A204.1 (cell line): ENCODE data around the gene UBQLN1.
"Not testable (repeated sequence)": the region's sequence is repeated elsewhere in the genome, so short reads cannot be mapped to it uniquely, and the experiment has no call there.

Experiments
- FAIRE-seq: peaks from 2 replicates; lab custom pipeline; 2012; peaks lifted over from hg19 to GRCh38; lab: Jason Lieb, UNC

The UBQLN1 gene

GRCh38 chr9:83707768-83708514, at the start of gene UBQLN1:
Gene UBQLN1 (minus strand): TSS chr9:83707958. CDS start chr9:83707679, 279 bp downstream.
- no peak for FAIRE-seq

DNA sequence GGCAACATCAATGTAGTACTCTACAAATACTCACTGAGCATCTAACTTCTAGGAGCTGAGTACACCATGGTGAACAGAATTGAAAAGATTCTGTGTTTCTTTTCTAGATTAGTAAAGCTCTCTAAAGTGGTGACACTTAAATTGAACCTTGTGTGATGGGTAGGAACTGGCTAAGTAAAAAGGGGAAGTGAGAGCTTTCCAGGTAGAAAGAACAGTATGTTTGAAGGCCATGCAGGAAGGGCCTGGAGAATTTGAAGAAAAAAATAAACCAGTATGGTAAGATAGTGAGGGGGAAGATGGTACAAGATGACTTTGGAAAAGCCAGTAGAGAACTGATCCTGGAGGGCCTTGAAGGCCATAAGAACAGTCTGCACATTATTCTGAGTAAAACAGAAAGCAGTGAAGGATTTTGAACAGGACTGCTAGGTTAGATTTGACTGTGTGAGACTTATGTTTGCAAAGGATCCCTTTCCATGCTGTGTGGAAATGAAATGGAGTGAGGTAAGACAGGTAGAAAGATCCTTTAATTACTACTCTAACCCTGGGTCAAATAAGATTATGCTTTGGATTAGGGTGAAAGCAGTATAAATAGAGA, 46.7 kb upstream of the UBQLN1 start:
- no peak for FAIRE-seq

DNA sequence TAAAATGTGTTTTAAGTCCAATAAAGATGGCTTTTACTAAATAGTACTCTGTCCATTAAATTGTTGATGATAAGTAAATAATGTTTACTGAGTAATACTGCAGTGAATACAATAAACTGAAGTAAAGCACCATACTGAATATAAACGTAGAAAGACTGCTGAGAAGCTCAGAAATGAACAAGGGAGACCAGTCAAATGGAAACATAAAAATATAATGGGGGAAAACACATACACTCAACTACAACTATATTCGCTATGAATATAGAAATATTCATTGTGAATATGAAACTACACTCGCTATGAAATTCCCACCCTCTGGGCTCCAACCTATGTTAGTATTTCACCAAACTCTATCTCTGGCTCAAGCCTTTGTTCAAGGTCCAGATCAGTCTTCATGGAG, 41.9 kb upstream of the UBQLN1 start:
- FAIRE-seq, result no peak

DNA sequence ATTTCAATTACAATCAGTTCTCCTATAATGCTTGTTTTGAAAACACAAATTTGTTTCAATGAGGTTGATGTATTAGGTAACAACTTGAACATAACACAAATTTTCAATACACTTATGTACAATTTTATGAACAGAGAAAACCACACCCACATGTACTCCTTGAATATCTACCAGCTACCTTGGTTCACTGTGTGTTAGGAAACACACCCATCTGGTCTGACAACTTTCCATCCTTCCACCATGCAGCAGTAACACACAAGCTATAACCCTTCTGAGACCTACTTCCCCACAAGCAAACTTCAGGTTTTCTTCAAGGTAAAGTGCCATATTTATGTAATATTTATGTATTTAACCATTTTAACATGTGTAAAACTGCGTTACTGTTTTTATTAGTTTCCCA, 36.4 kb upstream of the UBQLN1 start:
- FAIRE-seq, result no peak

DNA sequence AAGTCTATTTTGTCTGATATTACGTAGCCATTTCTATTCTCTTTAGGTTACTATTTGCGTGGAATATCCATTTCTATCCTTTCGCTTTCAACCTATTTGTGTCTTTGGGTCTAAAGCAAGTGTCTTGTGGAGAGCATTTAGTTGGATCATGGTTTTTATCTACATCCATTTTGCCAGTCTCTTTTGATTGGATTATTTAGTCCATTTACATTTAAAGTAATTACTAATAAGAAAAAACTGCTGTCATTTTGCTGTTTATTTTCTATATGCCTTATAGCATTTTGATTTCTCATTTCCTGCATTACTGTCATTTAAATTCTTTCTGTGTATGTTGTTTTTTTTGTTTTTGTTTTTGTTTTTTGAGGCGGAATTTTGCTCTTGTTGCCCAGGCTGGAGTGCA, 26.0 kb upstream of the UBQLN1 start:
- FAIRE-seq, result no peak

DNA sequence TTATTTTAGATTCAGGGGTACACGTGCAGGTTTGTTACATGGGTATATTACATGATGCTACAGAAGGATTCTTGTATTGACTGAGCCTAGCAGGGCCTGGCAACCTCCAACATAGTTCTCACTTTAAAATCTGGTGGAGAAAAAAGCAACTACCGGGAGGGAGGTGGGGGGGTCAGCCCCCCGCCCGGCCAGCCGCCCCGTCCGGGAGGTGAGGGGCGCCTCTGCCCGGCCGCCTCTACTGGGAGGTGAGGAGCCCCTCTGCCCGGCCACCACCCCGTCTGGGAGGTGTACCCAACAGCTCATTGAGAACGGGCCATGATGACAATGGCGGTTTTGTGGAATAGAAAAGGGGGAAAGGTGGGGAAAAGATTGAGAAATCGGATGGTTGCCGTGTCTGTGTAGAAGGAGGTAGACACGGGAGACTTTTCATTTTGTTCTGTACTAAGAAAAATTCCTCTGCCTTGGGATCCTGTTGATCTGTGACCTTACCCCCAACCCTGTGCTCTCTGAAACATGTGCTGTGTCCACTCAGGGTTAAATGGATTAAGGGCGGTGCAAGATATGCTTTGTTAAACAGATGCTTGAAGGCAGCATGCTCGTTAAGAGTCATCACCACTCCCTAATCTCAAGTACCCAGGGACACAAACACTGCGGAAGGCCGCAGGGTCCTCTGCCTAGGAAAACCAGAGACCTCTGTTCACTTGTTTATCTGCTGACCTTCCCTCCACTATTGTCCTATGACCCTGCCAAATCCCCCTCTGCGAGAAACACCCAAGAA, 21.0 kb upstream of the UBQLN1 start:
- FAIRE-seq, result not testable (repeated sequence)

DNA sequence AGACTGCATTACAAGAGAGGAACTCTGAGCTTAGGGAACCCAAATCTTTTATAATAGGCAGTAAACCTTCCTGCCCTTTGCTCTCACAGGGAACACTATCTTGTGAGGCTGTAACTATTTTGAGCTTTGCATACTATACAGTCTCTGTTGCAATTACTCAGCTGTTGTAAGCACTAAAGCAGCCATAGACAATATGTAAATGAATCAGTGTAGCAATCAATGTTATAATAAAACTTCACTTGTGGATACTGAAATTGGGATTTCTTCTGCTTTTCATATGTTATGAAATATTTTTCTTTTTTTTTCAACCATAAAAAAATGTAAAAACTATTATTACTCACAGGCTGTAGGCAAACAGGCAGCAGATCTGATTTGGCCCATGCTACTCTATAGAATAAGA, 16.7 kb upstream of the UBQLN1 start:
- no peak for FAIRE-seq

DNA sequence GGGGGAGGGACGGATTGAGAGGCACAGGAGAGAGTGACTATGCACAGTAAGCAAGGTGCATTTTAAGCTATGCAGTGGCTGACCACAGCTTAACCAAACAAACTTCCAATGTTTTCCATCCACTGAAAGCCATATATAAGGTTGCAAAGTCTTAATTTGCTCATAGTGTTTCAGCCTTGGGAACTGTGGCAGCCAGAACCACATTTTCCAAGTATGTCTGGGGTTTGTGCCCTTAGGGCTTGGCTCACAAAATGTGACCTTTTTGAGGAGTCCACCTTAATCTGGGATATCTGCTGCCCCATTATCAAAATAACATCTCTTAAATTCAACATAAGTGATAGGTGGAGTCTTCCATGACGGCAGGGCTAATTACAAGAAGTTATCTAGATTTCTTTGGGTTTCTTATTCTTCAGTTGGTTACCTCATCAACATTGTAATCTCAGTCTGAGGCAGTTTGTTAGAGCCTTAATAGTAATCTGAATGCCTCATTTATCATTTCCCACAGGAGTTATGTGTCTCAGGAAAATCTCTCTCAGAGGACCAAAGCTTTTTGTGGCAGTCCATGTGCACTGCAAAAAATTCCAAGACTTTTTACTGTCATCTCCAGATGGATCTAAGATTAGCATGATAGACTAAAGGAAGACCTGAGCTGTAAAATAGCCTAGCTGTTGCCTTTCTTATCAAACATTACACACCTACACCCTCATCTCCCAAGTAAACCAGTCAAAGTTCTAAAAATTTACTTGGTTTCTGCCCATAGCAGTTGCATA, 15.2 kb upstream of the UBQLN1 start:
- no peak for FAIRE-seq

DNA sequence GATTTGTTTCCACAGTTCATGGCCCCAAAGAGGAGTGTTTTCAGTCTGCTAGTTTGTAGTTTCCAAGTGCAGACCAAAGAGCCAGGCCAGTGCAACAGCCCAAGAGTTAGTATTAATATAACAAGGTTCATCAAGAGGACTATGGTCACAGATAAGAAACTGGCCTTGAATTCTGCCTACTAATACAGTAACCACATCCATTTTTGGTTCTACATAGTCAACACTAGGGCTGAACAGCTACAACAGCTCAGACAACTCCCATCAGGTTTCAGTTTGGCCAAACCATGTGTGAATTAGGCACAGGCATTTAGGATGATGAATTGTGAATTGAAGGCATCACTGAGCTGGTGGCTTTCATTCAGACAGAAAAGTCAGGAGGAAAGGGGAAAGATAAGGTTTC, 13.8 kb upstream of the UBQLN1 start:
- no peak for FAIRE-seq

DNA sequence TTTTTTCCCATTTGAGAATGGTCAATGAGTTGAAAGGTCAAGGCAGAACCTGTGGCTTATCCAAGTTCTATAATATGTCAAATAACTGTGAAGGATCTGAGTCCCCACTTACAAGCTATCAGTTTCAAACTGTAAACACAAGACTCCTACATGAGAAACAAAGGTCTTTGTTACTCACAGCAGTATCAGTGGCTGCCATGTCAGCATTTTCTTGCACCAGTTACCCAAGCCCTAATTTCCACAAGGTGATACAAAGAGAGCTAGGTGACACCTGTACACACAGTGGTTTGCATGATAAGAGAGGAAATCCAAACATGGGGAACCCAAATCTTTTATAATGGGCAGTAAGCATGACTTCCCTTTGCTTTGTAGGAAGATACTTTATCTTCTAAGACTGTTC, 8.0 kb upstream of the UBQLN1 start:
- FAIRE-seq, result no peak

DNA sequence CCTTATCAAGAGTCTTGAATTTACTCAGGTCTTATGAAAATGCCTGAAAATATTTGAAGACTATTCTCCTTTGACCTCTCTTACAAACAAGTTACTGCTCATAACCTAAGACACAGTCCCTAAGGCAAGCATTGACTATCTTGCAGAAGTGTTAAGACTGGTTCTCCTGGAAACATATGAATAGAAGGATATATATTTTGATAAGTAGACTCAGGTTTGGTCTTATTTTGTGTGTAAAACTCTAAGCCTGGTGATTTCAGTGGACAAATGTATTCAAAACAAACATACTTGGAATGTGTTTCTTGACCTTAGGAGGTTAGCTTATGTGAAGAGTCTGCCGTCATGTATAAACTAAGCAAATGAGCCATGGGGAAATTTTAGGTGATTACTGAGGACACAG, 7.5 kb upstream of the UBQLN1 start:
- FAIRE-seq, result no peak

GRCh38 chr9:83714329-83714728, 6.6 kb upstream of the UBQLN1 start:
- FAIRE-seq, result no peak

- FAIRE-seq, result no peak
These were observed 879 bp upstream of the UBQLN1 start for GRCh38 chr9:83708515-83709158.

DNA sequence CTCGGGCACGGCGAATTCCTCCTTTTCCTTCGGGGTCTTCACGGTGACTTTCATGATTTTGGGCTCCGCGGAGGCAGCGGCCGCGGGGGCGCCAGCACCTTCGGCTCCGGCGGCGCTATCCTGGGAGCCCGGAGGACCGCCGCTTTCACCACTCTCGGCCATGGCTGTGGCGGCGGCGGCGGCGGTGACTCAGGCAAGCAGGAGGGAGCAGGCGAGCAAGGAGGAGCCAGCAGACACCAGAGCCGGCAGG, 315 bp downstream of the UBQLN1 start:
- no peak for FAIRE-seq

DNA sequence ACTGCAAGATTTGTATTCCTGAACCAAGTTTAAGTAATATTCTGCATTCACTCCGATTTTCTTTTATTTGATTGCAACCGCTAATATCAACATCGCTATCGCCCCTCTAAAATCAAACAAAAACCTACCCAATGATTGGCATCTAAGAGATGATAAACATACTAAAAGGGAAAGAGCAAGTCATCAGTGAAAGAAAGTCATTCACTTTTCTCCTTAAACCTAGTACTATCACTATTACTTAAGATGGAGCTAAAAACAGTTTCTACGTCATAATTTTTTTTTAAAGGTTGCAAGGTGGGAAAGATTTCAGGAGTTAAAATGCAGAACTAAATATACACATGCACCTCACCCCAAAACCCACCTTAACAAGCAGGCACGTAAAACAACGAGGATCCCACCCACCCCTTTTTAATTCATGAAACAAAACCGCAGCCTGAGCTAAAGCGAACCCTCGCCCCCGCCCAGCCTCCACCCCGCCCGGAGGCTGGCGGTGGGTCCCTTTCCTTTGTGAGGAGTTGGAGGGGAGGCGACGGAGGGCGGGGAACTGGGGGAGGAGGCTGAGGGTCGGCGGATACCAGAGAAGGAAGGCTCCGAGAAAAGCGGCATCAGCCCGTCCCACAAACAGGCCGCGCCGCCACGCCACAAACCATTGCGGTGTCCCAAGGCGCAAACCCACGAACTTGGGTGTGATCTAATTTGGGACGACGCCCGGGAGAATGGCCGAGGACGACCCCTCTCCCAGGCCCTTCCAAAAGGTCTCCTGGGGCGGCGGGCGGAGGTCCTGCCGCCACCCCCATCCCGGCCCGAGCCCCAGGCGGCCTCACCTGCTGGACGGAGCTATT, 861 bp downstream of the UBQLN1 start:
- no peak for FAIRE-seq

DNA sequence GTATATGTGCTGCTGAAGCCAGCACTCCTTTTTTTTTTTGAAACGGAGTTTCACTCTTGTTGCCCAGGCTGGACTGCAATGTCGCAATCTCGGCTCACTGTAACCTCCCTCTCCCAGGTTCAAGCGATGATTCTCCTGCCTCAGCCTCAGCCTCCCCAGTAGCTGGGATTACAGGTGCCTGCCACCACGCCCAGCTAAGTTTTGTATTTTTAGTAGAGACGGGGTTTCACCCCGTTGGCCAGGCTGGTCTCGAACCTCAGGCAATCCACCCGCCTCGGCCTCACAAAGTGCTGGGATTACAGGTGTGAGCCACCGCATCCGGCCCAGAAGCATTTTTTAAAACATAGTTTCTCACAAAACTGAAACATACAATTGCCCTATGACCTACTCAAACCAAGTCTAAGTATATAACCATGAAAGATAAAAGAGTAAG, 2.5 kb downstream of the UBQLN1 start:
- not testable (repeated sequence) for FAIRE-seq

DNA sequence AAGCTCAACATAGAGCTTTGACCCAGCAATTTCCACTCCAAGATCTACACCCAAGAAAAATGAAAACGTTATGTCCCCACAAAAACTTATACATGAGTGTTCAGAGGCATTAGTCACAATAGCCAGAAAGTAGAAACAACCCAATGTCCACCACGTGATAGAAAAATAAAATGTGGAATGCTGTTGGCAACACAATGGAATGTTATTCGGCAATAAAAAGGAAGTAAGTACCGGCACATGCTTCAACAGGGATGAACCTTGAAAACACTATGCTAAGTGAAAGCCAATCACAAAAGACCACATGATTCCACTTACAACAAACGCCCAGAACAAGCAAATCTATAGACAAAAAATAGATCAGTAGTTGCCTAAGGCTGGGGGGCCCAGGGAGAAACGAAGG, 6.0 kb downstream of the UBQLN1 start:
- FAIRE-seq, result no peak

DNA sequence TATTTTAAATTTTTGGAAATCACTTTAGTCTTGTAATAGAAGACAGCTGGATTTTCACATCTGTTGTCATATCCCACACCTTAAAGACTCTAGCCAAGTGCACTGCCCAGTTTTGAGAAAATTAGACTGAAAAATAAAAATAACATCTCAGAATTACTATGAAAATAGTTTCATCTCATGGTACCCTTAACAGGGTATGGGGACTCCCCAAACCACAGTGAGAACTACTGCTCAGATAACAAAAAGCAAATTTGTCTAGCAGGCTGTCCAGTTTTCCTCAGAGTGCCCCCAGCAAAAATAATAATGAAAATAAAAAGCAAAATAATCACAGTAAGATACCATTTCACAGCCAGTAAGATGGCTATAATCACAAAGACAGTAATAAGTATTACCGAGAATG, 6.5 kb downstream of the UBQLN1 start:
- FAIRE-seq, result no peak

GRCh38 chr9:83699615-83700014, 8.1 kb downstream of the UBQLN1 start:
- FAIRE-seq, result no peak

GRCh38 chr9:83698976-83699585, 8.7 kb downstream of the UBQLN1 start:
- no peak for FAIRE-seq

GRCh38 chr9:83691492-83691891, 16.3 kb downstream of the UBQLN1 start:
- FAIRE-seq, result no peak
